Choroid plexus epithelial cell (primary cell): Measurements from ENCODE around the gene MTOR.
"Not testable (repeated sequence)": the region's sequence is repeated elsewhere in the genome, so short reads cannot be mapped to it uniquely, and the experiment has no call there.

Experiments used
- DNase-seq: peaks from one replicate; pipeline ENCODE4 v3.0.0-alpha.2; 2010; ENCODE audit warnings: low read depth
- H3K4me3 ChIP-seq: 2 replicates; pipeline ENCODE4 v1.5.1; 2011; ENCODE audit warnings: low read depth, mild to moderate bottlenecking, control low read depth, low read length, moderate library complexity
- CTCF ChIP-seq: conservative IDR thresholded peaks from 2 replicates; pipeline ENCODE4 v1.5.1; 2011; ENCODE audit warnings: low read depth, mild to moderate bottlenecking, control low read depth, inconsistent platforms, low read length, moderate library complexity

Gene MTOR

GRCh38 chr1:11067716-11068599 lies 194.4 kb downstream of the MTOR start:
- DNase-seq = no peak
- no peak overlapping the region for H3K4me3 ChIP-seq
- no peak for TF ChIP-seq CTCF

- TF ChIP-seq CTCF = no peak
Observed at GRCh38 chr1:11065796-11066195, 196.6 kb downstream of the MTOR start.

GRCh38 chr1:11064942-11065341 lies 197.4 kb downstream of the MTOR start:
- H3K4me3 ChIP-seq = no peak overlapping the region
- DNase-seq = no peak
- TF ChIP-seq CTCF = no peak

More at GRCh38 chr1:11065796-11066195, 196.6 kb downstream of the MTOR start:
- no peak for DNase-seq
- no peak overlapping the region for H3K4me3 ChIP-seq

- DNase-seq, H3K4me3 ChIP-seq: not testable (repeated sequence)
Observed at GRCh38 chr1:11063937-11064537, 198.3 kb downstream of the MTOR start.

GRCh38 chr1:11062965-11063401 lies 199.4 kb downstream of the MTOR start:
- no peak overlapping the region for H3K4me3 ChIP-seq
- no peak for DNase-seq
- no peak for TF ChIP-seq CTCF

GRCh38 chr1:11061652-11062365 lies 200.5 kb downstream of the MTOR start:
- no peak overlapping the region for H3K4me3 ChIP-seq
- TF ChIP-seq CTCF = no peak
- DNase-seq = no peak
